Spleen (tissue), 11 donors: ENCODE measurements around the gene CHFR. TPM values are rescaled to one million over a fixed set of nuclear protein-coding genes. Genes with fewer than 3 reads are reported as not detected.
"Not testable (repeated sequence)": the region's sequence is repeated elsewhere in the genome, so short reads cannot be mapped to it uniquely, and the experiment has no call there.

Experiments
- DNase-seq: peaks from one replicate; pipeline ENCODE4 v3.0.0-alpha.2; 2020
- H3K27ac ChIP-seq, 8 donors: fragments of 200-600 bp; sonication (generic) in 7 of 8; 1 replicate in 4 of 8; 2 replicates in 4 of 8; pipeline versions ENCODE4 v1.5.0 to v1.8.0; 2016 to 2021; ENCODE audit warnings: inconsistent platforms in 4 of 8, mild to moderate bottlenecking in 4 of 8, moderate library complexity in 1 of 8
- H3K27me3 ChIP-seq, 7 donors: fragments of 200-600 bp; sonication (generic) in 6 of 7; replicated peaks in 1 of 7; 1 replicate in 4 of 7; 2 replicates in 3 of 7; pipeline versions ENCODE4 v1.5.0 to v1.8.0; 2016 to 2021; ENCODE audit warnings: inconsistent platforms in 3 of 7, mild to moderate bottlenecking in 1 of 7
- H3K36me3 ChIP-seq, 6 donors: fragments of 200-600 bp; sonication (generic) in 5 of 6; 1 replicate in 4 of 6; 2 replicates in 2 of 6; pipeline versions ENCODE4 v1.5.0 to v1.8.0; 2016 to 2021; ENCODE audit warnings: inconsistent platforms in 2 of 6
- H3K4me1 ChIP-seq, 6 donors: fragments of 200-600 bp; sonication (generic) in 5 of 6; 1 replicate in 3 of 6; 2 replicates in 3 of 6; pipeline versions ENCODE4 v1.5.0 to v1.8.0; 2016 to 2021; ENCODE audit warnings: inconsistent platforms in 3 of 6
- H3K4me3 ChIP-seq, 8 donors: fragments of 200-600 bp; sonication (generic) in 7 of 8; 1 replicate in 4 of 8; 2 replicates in 4 of 8; pipeline versions ENCODE4 v1.5.0 to v1.8.0; 2016 to 2021; ENCODE audit warnings: inconsistent platforms in 4 of 8, mild to moderate bottlenecking in 4 of 8, moderate library complexity in 2 of 8
- H3K9me3 ChIP-seq, 8 donors: fragments of 200-600 bp; sonication (generic) in 7 of 8; 1 replicate in 4 of 8; 2 replicates in 4 of 8; pipeline versions ENCODE4 v1.5.0 to v1.8.0; 2016 to 2021; ENCODE audit warnings: inconsistent platforms in 4 of 8
- POLR2A ChIP-seq, 3 donors: fragments of 450-650 bp; IDR thresholded peaks; one replicate each; pipeline ENCODE4 v1.5.1; 2017; ENCODE audit warnings: antibody characterized with exemption in 3 of 3, mild to moderate bottlenecking in 1 of 3
- POLR2AphosphoS5 ChIP-seq, 3 donors: sonication (generic); formaldehyde crosslinking; IDR thresholded peaks; one replicate each; pipeline ENCODE4 v1.5.1; 2017; ENCODE audit warnings: antibody characterized with exemption in 3 of 3
- WGBS, 5 donors: extraction: QIAGEN DNeasy Blood & Tissue Kit in 3 of 5; methylation state at CpG; one replicate each; pipeline versions ENCODE4 v1.1.5 to v1.1.7; 2013 to 2018; 5-methylcytosine and 5-hydroxymethylcytosine counted together
- intact Hi-C: fragments of 100-400 bp; cut with DNase I; formaldehyde crosslinking; loops from one replicate; pipeline ENCODE4 v1.15.0; 2023; ENCODE audit warnings: low total_unique reads
- polyA plus RNA-seq, 3 donors: library from polyadenylated mRNA; stranded (reverse); fragments of 200-250 nt; gene quantifications; one replicate each; pipeline ENCODE4 v1.2.1, GENCODE V29; 2013
- total RNA-seq, 7 donors: library from RNA; depleted of rRNA in 3 of 7; stranded (reverse); fragments of >200 nt in 3 of 7; fragmentation: NEBNext Ultra II Directional in 4 of 7; extraction: Animal tissue kit (Norgen Biotek cat#: 25700) in 4 of 7; gene quantifications; one replicate each; pipeline versions ENCODE4 v1.1.0 to v1.2.1, GENCODE V29; 2016 to 2021
- TF ChIP-seq, protein P1 (sequence below), 11 experiments: fragments of 200-600 bp in 7 of 11; fragments of 450-650 bp in 4 of 11; sonication (generic) in 4 of 11; IDR thresholded peaks in 8 of 11; conservative IDR thresholded peaks in 3 of 11; 1 replicate in 7 of 11; 2 replicates in 4 of 11; pipeline versions ENCODE4 v1.4.0 to v1.8.0; 2016 to 2021; ENCODE audit warnings: antibody characterized with exemption in 11 of 11, inconsistent platforms in 4 of 11, mild to moderate bottlenecking in 1 of 11
- donor health status: healthy with polysubstance abuse.
- donor health status: DM: no; HTN: no; CAD: no; lungs with moderate emphysema.
- donor health status: DM: no; HTN: no; CAD: no.
- donor health status: Bipolar disorder and iron deficiency.
- donor health status: healthy.
- donor health status: DM: no; HTN: no; CAD: no.
- donor health status: DM: yes; HTN: yes; CAD: no.

Gene CHFR
- total and polyA plus RNA-seq, 10 donors: 26.7 to 87.2 (median 64.6) TPM

- Histone ChIP-seq H3K36me3 (peaks cover 0 to 39% (median 15%) of the 10 kb centered on the region in 6 donors), H3K27me3 (no peaks in the 10 kb centered on the region), H3K4me1 (peaks cover 10 to 48% (median 29%) of the 10 kb centered on the region in 6 donors), H3K4me3 (peak overlapping the region; percentile 82 to 95 (median 89)), H3K9me3 (peaks cover 0 to 7% (median 0%) of the 10 kb centered on the region in 8 donors), H3K27ac (peak overlapping the region in 7 of 8 donors; percentile 51 to 99 (median 98))
- intact Hi-C loops: loop anchor here (10.0 kb wide), 1 partner anchor 62 kb away; the partner anchor contains the start of gene GOLGA3
- no peak for TF ChIP-seq POLR2A (IDR thresholded peaks at IDR 0.05)
- TF ChIP-seq, protein P1, sequence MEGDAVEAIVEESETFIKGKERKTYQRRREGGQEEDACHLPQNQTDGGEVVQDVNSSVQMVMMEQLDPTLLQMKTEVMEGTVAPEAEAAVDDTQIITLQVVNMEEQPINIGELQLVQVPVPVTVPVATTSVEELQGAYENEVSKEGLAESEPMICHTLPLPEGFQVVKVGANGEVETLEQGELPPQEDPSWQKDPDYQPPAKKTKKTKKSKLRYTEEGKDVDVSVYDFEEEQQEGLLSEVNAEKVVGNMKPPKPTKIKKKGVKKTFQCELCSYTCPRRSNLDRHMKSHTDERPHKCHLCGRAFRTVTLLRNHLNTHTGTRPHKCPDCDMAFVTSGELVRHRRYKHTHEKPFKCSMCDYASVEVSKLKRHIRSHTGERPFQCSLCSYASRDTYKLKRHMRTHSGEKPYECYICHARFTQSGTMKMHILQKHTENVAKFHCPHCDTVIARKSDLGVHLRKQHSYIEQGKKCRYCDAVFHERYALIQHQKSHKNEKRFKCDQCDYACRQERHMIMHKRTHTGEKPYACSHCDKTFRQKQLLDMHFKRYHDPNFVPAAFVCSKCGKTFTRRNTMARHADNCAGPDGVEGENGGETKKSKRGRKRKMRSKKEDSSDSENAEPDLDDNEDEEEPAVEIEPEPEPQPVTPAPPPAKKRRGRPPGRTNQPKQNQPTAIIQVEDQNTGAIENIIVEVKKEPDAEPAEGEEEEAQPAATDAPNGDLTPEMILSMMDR (IDR thresholded peaks at IDR 0.05 in 8 of 11, conservative IDR thresholded peaks at IDR 0.05 in 3 of 11): no peak
- TF ChIP-seq POLR2AphosphoS5 (IDR thresholded peaks at IDR 0.05): no peak
- DNase-seq: no peak
- 12 to 40% (median 12%) methylated on average over 14 to 64 of the region's 64 CpGs for WGBS, 5 donors
Observed at GRCh38 chr12:132886529-132887477, 602 bp downstream of the CHFR start.

DNA sequence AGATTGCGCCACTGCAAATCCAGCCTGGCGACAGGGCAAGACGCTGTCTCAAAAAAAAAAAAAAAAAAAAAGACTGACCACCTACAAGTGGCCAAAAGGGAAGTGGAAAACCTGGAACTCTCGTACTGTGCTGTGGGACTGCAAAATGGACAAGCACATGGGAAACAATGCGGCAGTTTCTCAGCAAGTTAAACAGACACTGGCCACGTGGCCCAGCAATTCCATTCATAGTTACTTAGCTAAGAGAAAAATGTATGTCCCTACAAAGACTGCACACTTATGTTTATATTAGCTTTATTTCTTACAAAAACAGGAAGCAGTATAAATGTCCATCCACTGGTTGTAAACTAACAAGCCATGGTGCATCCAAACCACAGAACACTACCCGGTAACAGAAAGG is 5.6 kb downstream of the CHFR start:
- Histone ChIP-seq H3K27me3 (no peaks in the 10 kb centered on the region), H3K36me3 (peaks cover 0 to 81% (median 33%) of the 10 kb centered on the region in 6 donors), H3K4me1 (peaks cover 4 to 37% (median 21%) of the 10 kb centered on the region in 6 donors), H3K27ac (no peak overlapping the region), H3K4me3 (no peak overlapping the region), H3K9me3 (peaks cover 0 to 5% (median 0%) of the 10 kb centered on the region in 8 donors)
- intact Hi-C loops: loop anchor here (10.0 kb wide), 1 partner anchor 57 kb away; the partner anchor contains the start of gene GOLGA3
- 78 to 91% (median 90%) methylated on average over 7 of the region's 7 CpGs for WGBS, 5 donors
- TF ChIP-seq, protein P1 (IDR thresholded peaks at IDR 0.05 in 8 of 11, conservative IDR thresholded peaks at IDR 0.05 in 3 of 11): no peak
- DNase-seq: no peak

DNA sequence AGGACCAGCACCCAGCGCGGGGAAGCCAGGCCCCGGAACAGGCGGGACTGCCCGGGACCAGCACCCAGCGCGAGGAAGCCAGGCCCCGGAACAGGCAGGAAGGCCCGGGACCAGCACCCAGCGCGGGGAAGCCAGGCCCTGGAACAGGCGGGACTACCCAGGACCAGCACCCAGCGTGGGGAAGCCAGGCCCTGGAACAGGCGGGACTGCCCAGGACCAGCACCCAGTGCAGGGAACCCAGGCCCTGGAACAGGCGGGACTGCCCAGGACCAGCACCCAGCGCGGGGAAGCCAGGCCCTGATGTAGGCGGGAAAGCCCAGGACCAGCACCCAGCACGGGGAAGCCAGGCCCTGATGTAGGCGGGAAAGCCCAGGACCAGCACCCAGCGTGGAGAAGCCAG is 12.8 kb downstream of the CHFR start:
- H3K9me3 ChIP-seq, DNase-seq, H3K27ac ChIP-seq, intact Hi-C loops, H3K27me3 ChIP-seq, H3K4me1 ChIP-seq, H3K4me3 ChIP-seq: not testable (repeated sequence)
- peaks cover 6 to 100% (median 80%) of the 10 kb centered on the region in 6 donors for H3K36me3 ChIP-seq
- WGBS, 5 donors: 90 to 98% (median 92%) methylated on average over 18 to 21 of the region's 21 CpGs

GRCh38 chr12:132874175-132874574 is 13.2 kb downstream of the CHFR start:
- intact Hi-C loops: no loop called here
- DNase-seq: no peak

More at GRCh38 chr12:132874175-132874574, 13.2 kb downstream of the CHFR start:
- H3K9me3 ChIP-seq: no peaks in the 10 kb centered on the region
- H3K36me3 ChIP-seq: peaks cover 6 to 100% (median 82%) of the 10 kb centered on the region in 6 donors
- WGBS, 5 donors: 96 to 100% (median 98%) methylated on average over 11 of the region's 11 CpGs
- TF ChIP-seq, protein P1 (IDR thresholded peaks at IDR 0.05 in 8 of 11, conservative IDR thresholded peaks at IDR 0.05 in 3 of 11): no peak
- no peak for TF ChIP-seq POLR2AphosphoS5 (IDR thresholded peaks at IDR 0.05)
- TF ChIP-seq POLR2A (IDR thresholded peaks at IDR 0.05): no peak
- no peaks in the 10 kb centered on the region for H3K4me1 ChIP-seq
- no peaks in the 10 kb centered on the region for H3K27me3 ChIP-seq
- H3K27ac ChIP-seq: peak overlapping the region in 1 of 8 donors; percentile 59
- H3K4me3 ChIP-seq: no peak overlapping the region
